GM21529 (cell line): ENCODE results near the gene M6PR.
"Not testable (repeated sequence)": the region's sequence is repeated elsewhere in the genome, so short reads cannot be mapped to it uniquely, and the experiment has no call there.

ENCODE experiments used
- ATAC-seq: cut with Tn5 transposase; IDR thresholded peaks from one replicate; pipeline ENCODE4 v1.9.1; 2021; ENCODE audit not compliant: unreplicated experiment

M6PR gene

GRCh38 chr12:8914033-8914715 is 35.3 kb downstream of the M6PR start, which contains the start of gene PHC1:
Gene PHC1 (plus strand): TSS chr12:8914509. CDS start chr12:8917678, 3,169 bp downstream.
- peak; percentile 64 for ATAC-seq

- ATAC-seq = no peak
These were observed 35.8 kb downstream of the M6PR start for GRCh38 chr12:8913702-8914032.

GRCh38 chr12:8912914-8913313 is 36.5 kb downstream of the M6PR start:
- no peak for ATAC-seq

- no peak for ATAC-seq
These were observed 37.7 kb downstream of the M6PR start for GRCh38 chr12:8911606-8912268.

GRCh38 chr12:8909752-8910151 is 39.7 kb downstream of the M6PR start:
- ATAC-seq = no peak

GRCh38 chr12:8907513-8907912 is 41.9 kb downstream of the M6PR start:
- ATAC-seq = no peak

GRCh38 chr12:8906266-8907180 is 42.9 kb downstream of the M6PR start:
- ATAC-seq = no peak

GRCh38 chr12:8905546-8905945 is 43.9 kb downstream of the M6PR start:
- ATAC-seq = no peak

- ATAC-seq = no peak
These were observed 44.8 kb downstream of the M6PR start for GRCh38 chr12:8904665-8905064.

- no peak for ATAC-seq
These were observed 45.8 kb downstream of the M6PR start for GRCh38 chr12:8903646-8904045.

- ATAC-seq = not testable (repeated sequence)
These were observed 46.7 kb downstream of the M6PR start for GRCh38 chr12:8902703-8903102.

- no peak for ATAC-seq
These were observed 49.6 kb downstream of the M6PR start for GRCh38 chr12:8899830-8900229.

GRCh38 chr12:8897081-8897480 is 52.4 kb downstream of the M6PR start:
- no peak for ATAC-seq

GRCh38 chr12:8894986-8895385 is 54.5 kb downstream of the M6PR start:
- ATAC-seq = no peak

GRCh38 chr12:8894378-8894777 is 55.1 kb downstream of the M6PR start:
- no peak for ATAC-seq

- ATAC-seq = no peak
These were observed 57.5 kb downstream of the M6PR start for GRCh38 chr12:8891976-8892375.
